HG03565 (cell line): ENCODE data around the gene KLF16.

Source experiments
- ATAC-seq: cut with Tn5 transposase; IDR thresholded peaks from one replicate; pipeline ENCODE4 v1.9.1; 2021; ENCODE audit warnings: mild to moderate bottlenecking, moderate library complexity; ENCODE audit not compliant: unreplicated experiment

Gene KLF16

GRCh38 chr19:1844513-1845124 is 18.8 kb downstream of the KLF16 start:
- no peak for ATAC-seq

GRCh38 chr19:1843646-1844394 is 19.6 kb downstream of the KLF16 start:
- no peak for ATAC-seq

- ATAC-seq = no peak
Observed at GRCh38 chr19:1843116-1843515, 20.3 kb downstream of the KLF16 start.

GRCh38 chr19:1841209-1841924 is 22.0 kb downstream of the KLF16 start:
- no peak for ATAC-seq

- ATAC-seq = no peak
Observed at GRCh38 chr19:1840541-1841115, 22.8 kb downstream of the KLF16 start.

GRCh38 chr19:1839658-1840540 is 23.5 kb downstream of the KLF16 start:
- no peak for ATAC-seq

- ATAC-seq = no peak
Observed at GRCh38 chr19:1837625-1838105, 25.7 kb downstream of the KLF16 start.

- no peak for ATAC-seq
Observed at GRCh38 chr19:1837222-1837565, 26.2 kb downstream of the KLF16 start.

GRCh38 chr19:1836458-1837221 is 26.7 kb downstream of the KLF16 start:
- ATAC-seq = no peak

- no peak for ATAC-seq
Observed at GRCh38 chr19:1833540-1833939, 29.8 kb downstream of the KLF16 start.

- ATAC-seq = no peak
Observed at GRCh38 chr19:1832046-1832663, 31.2 kb downstream of the KLF16 start.

GRCh38 chr19:1830978-1831377 is 32.4 kb downstream of the KLF16 start:
- ATAC-seq = no peak

GRCh38 chr19:1830568-1830967 is 32.8 kb downstream of the KLF16 start:
- no peak for ATAC-seq

- ATAC-seq = no peak
Observed at GRCh38 chr19:1829958-1830357, 33.4 kb downstream of the KLF16 start.

- no peak for ATAC-seq
Observed at GRCh38 chr19:1828279-1829238, 34.8 kb downstream of the KLF16 start.

GRCh38 chr19:1827566-1828278 is 35.7 kb downstream of the KLF16 start:
- no peak for ATAC-seq
